Right hindlimb (tissue), 1 donor: ENCODE results near the gene GALNT17.
A peak's percentile ranks its signal among the peaks of the same experiment; 100 is the strongest.
"Not testable (repeated sequence)": the region's sequence is repeated elsewhere in the genome, so short reads cannot be mapped to it uniquely, and the experiment has no call there.

ENCODE experiments used
- DNase-seq: peaks from one replicate; pipeline ENCODE4 v3.0.0-alpha.2; 2018

The GALNT17 gene

GRCh38 chr7:71237945-71238344 lies 106.0 kb downstream of the GALNT17 start:
- peak; percentile 51 for DNase-seq

- no peak for DNase-seq
These were observed 106.8 kb downstream of the GALNT17 start for GRCh38 chr7:71238581-71239295.

- no peak for DNase-seq
These were observed 107.8 kb downstream of the GALNT17 start for GRCh38 chr7:71239586-71240268.

GRCh38 chr7:71243736-71244410 lies 111.9 kb downstream of the GALNT17 start:
- DNase-seq, result peak; percentile 46

- DNase-seq, result no peak
These were observed 113.1 kb downstream of the GALNT17 start for GRCh38 chr7:71245038-71245437.

- DNase-seq, result no peak
These were observed 119.8 kb downstream of the GALNT17 start for GRCh38 chr7:71251706-71252105.

- no peak for DNase-seq
These were observed 122.8 kb downstream of the GALNT17 start for GRCh38 chr7:71254751-71255150.

GRCh38 chr7:71255537-71256178 lies 123.7 kb downstream of the GALNT17 start:
- no peak for DNase-seq

GRCh38 chr7:71261066-71261465 lies 129.1 kb downstream of the GALNT17 start:
- no peak for DNase-seq

GRCh38 chr7:71262834-71263233 lies 130.9 kb downstream of the GALNT17 start:
- not testable (repeated sequence) for DNase-seq

GRCh38 chr7:71264005-71264404 lies 132.1 kb downstream of the GALNT17 start:
- DNase-seq, result no peak

- DNase-seq, result no peak
These were observed 135.0 kb downstream of the GALNT17 start for GRCh38 chr7:71266912-71267311.

- no peak for DNase-seq
These were observed 136.0 kb downstream of the GALNT17 start for GRCh38 chr7:71267734-71268469.

GRCh38 chr7:71270558-71270957 lies 138.6 kb downstream of the GALNT17 start:
- no peak for DNase-seq

- no peak for DNase-seq
These were observed 139.3 kb downstream of the GALNT17 start for GRCh38 chr7:71271203-71271602.

- DNase-seq, result no peak
These were observed 140.9 kb downstream of the GALNT17 start for GRCh38 chr7:71272509-71273490.

GRCh38 chr7:71278257-71278656 lies 146.3 kb downstream of the GALNT17 start:
- no peak for DNase-seq

GRCh38 chr7:71281261-71281660 lies 149.3 kb downstream of the GALNT17 start:
- DNase-seq, result no peak

GRCh38 chr7:71283802-71284201 lies 151.9 kb downstream of the GALNT17 start:
- DNase-seq, result no peak

- DNase-seq, result no peak
These were observed 153.7 kb downstream of the GALNT17 start for GRCh38 chr7:71285571-71286145.

GRCh38 chr7:71286336-71286735 lies 154.4 kb downstream of the GALNT17 start:
- DNase-seq, result peak; percentile 68
